Measurements from ENCODE around the gene IMPA2. TPM values are rescaled to one million over a fixed set of nuclear protein-coding genes. Genes with fewer than 3 reads are reported as not detected.

IMPA2 gene
- total and polyA plus RNA-seq, 2 of the 13 experiments (the other 11 are each of a cell fraction or from before 2014, with no cell fraction given), result 37.8 to 71.8 TPM

- TF ChIP-seq ZBTB49 (CRISPR knock-in tag; IDR thresholded peaks at IDR 0.05; ENCODE audit: borderline replicate concordance) (no peak), IRF2 (CRISPR knock-in tag; IDR thresholded peaks at IDR 0.05) (peak; percentile 88), FOXJ3 (CRISPR knock-in tag; IDR thresholded peaks at IDR 0.05; ENCODE audit: borderline replicate concordance) (peak; percentile 47; the same call in 1 of the 2 replicates), KLF6 (CRISPR knock-in tag; IDR thresholded peaks at IDR 0.05) (no peak), ZBTB1 (CRISPR knock-in tag; IDR thresholded peaks at IDR 0.05; ENCODE audit: borderline replicate concordance) (no peak), ZNF776 (CRISPR knock-in tag; IDR thresholded peaks at IDR 0.05) (no peak), ZNF510 (CRISPR knock-in tag; IDR thresholded peaks at IDR 0.05; ENCODE audit: low read depth) (no peak), ZNF331 (CRISPR knock-in tag; IDR thresholded peaks at IDR 0.05) (peak; percentile 71), NR2C2 (CRISPR knock-in tag; IDR thresholded peaks at IDR 0.05; ENCODE audit: borderline replicate concordance) (no peak), BATF2 (CRISPR knock-in tag; IDR thresholded peaks at IDR 0.05) (no peak), NR3C1 (CRISPR knock-in tag; IDR thresholded peaks at IDR 0.05) (no peak), HMGXB3 (CRISPR knock-in tag; IDR thresholded peaks at IDR 0.05; ENCODE audit: borderline replicate concordance) (no peak), JDP2 (CRISPR knock-in tag; IDR thresholded peaks at IDR 0.05; ENCODE audit: borderline replicate concordance) (no peak), SP2 (CRISPR knock-in tag; IDR thresholded peaks at IDR 0.05) (no peak), ATF7-NPFF (CRISPR knock-in tag; IDR thresholded peaks at IDR 0.05; ENCODE audit: low read depth) (no peak), ZNF772 (CRISPR knock-in tag; IDR thresholded peaks at IDR 0.05) (no peak), ZNF296 (CRISPR knock-in tag; conservative IDR thresholded peaks at IDR 0.05) (no peak), ZNF619 (CRISPR knock-in tag; IDR thresholded peaks at IDR 0.05) (no peak), ZBTB20 (CRISPR knock-in tag; IDR thresholded peaks at IDR 0.05; ENCODE audit: borderline replicate concordance, low read depth) (0 out of 2 replicates have a peak, but pooled peaks have one; percentile 51), ZNF383 (CRISPR knock-in tag; IDR thresholded peaks at IDR 0.05; ENCODE audit: borderline replicate concordance) (no peak), MIXL1 (CRISPR knock-in tag; IDR thresholded peaks at IDR 0.05) (peak; percentile 51; the same call in 1 of the 2 replicates), ZNF570 (CRISPR knock-in tag; IDR thresholded peaks at IDR 0.05; ENCODE audit: borderline replicate concordance) (no peak), CENPBD1 (CRISPR knock-in tag; IDR thresholded peaks at IDR 0.05; ENCODE audit: borderline replicate concordance, low read depth) (no peak)
Observed at GRCh38 chr18:11955239-11956029, 25.9 kb upstream of the IMPA2 start (continued).

All from HepG2 (cell line).